SJSA1 (cell line): ENCODE measurements around the gene UVRAG. TPM values are rescaled to one million over a fixed set of nuclear protein-coding genes. Genes with fewer than 3 reads are reported as not detected.
"Not testable (repeated sequence)": the region's sequence is repeated elsewhere in the genome, so short reads cannot be mapped to it uniquely, and the experiment has no call there.

Experiments
- DNase-seq, 2 experiments: peaks; one replicate each; pipeline ENCODE4 v3.0.0-alpha.2; 2015 to 2020; ENCODE audit warnings: low spot score in 2 of 2, low read depth in 1 of 2
- H3K27ac ChIP-seq: fragments of 250-450 bp; sonication (Bioruptor Pico); 2 replicates; pipeline ENCODE4 v1.5.1; 2020; ENCODE audit warnings: mild to moderate bottlenecking, moderate library complexity
- H3K27me3 ChIP-seq: fragments of 250-450 bp; sonication (Bioruptor Pico); replicated peaks from 2 replicates; pipeline ENCODE4 v1.5.1; 2020; ENCODE audit warnings: mild to moderate bottlenecking, moderate library complexity
- H3K36me3 ChIP-seq: fragments of 250-450 bp; sonication (Bioruptor Pico); 2 replicates; pipeline ENCODE4 v1.5.1; 2020; ENCODE audit warnings: mild to moderate bottlenecking
- H3K4me1 ChIP-seq: fragments of 250-450 bp; sonication (Bioruptor Pico); replicated peaks from 2 replicates; pipeline ENCODE4 v1.6.1; 2021; ENCODE audit warnings: mild to moderate bottlenecking
- H3K4me3 ChIP-seq: fragments of 250-450 bp; sonication (Bioruptor Pico); 2 replicates; pipeline ENCODE4 v1.5.1; 2020; ENCODE audit warnings: mild to moderate bottlenecking
- H3K9me3 ChIP-seq: fragments of 250-450 bp; sonication (Bioruptor Pico); replicated peaks from 2 replicates; pipeline ENCODE4 v1.5.1; 2020; ENCODE audit warnings: mild to moderate bottlenecking
- total RNA-seq: library from RNA; depleted of rRNA; stranded (reverse); fragments of >200 nt; shearing (Covaris generic); gene quantifications from 2 replicates; pipeline ENCODE4 v1.2.3, GENCODE V29; 2014

The UVRAG gene
- total RNA-seq, 1 experiment from 2014 or later, result 7.7 TPM

- Histone ChIP-seq H3K27me3 (no peaks in the 10 kb centered on the region), H3K27ac (no peak overlapping the region), H3K4me1 (no peaks in the 10 kb centered on the region), H3K36me3 (no peaks in the 10 kb centered on the region), H3K9me3 (no peaks in the 10 kb centered on the region), H3K4me3 (no peak overlapping the region)
- no peak for DNase-seq
Observed at GRCh38 chr11:75826461-75827230, 11.6 kb downstream of the UVRAG start.

DNA sequence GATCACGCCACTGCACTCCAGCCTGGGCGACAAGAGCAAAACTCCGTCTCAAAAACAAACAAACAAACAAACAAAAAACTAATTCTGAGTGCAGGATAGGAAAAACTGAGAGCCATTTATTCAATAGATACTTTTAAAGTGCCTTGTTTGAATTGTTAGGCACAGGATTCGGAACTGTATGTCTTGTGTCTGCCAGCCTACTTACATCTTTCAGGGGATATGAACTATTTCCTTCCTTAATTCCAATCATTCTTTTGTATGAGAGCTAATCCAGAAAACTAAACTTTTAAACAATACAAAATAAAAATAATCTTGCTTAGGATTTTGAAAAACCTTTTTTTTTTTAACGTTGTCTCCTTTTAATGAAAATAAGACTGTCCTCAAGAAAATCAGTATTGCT, 12.6 kb downstream of the UVRAG start:
- no peaks in the 10 kb centered on the region for H3K9me3 ChIP-seq
- no peak overlapping the region for H3K4me3 ChIP-seq
- H3K4me1 ChIP-seq, result no peaks in the 10 kb centered on the region
- H3K36me3 ChIP-seq, result no peaks in the 10 kb centered on the region
- no peak for DNase-seq
- H3K27me3 ChIP-seq, result no peaks in the 10 kb centered on the region
- no peak overlapping the region for H3K27ac ChIP-seq

DNA sequence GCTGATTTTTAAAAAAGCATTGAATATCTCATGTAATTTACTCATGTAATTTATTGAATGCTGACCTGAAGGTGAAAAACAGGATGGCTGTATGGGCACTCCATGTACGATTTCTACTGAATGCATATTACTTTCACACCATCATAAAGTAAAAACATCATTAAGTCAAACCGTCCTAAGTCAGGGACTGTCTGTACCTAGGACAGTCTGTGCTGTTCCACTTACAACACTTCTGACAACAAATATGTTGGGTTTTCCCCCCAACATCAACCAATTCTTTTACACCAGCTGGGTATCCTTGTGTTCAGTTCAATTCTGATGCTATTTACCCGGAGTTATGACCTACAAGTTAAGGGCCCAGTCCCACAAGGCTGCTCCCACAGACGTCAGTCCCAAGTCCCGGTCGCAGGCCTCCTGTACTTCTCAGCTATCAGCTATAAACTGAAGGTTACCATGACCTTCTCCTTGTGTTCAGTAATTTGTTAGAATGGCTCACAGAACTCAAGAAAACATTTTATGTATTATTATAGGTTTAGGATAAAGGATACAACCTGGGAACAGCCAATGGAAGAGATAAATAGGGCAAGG, 17.0 kb downstream of the UVRAG start:
- Histone ChIP-seq H3K9me3 (no peaks in the 10 kb centered on the region), H3K36me3 (no peaks in the 10 kb centered on the region), H3K4me3 (no peak overlapping the region), H3K4me1 (no peaks in the 10 kb centered on the region), H3K27me3 (no peaks in the 10 kb centered on the region), H3K27ac (no peak overlapping the region)
- DNase-seq, result no peak

GRCh38 chr11:75834728-75835127, 19.7 kb downstream of the UVRAG start:
- Histone ChIP-seq H3K9me3 (no peaks in the 10 kb centered on the region), H3K27ac (no peak overlapping the region), H3K4me1 (no peaks in the 10 kb centered on the region), H3K27me3 (no peaks in the 10 kb centered on the region), H3K36me3 (no peaks in the 10 kb centered on the region), H3K4me3 (no peak overlapping the region)
- no peak for DNase-seq

- Histone ChIP-seq H3K4me3 (no peak overlapping the region), H3K9me3 (no peaks in the 10 kb centered on the region), H3K4me1 (no peaks in the 10 kb centered on the region), H3K27ac (no peak overlapping the region), H3K27me3 (no peaks in the 10 kb centered on the region), H3K36me3 (no peaks in the 10 kb centered on the region)
- DNase-seq, result no peak
Observed at GRCh38 chr11:75836417-75836816, 21.4 kb downstream of the UVRAG start.

- no peak overlapping the region for H3K27ac ChIP-seq
- no peaks in the 10 kb centered on the region for H3K27me3 ChIP-seq
- DNase-seq, result no peak
- H3K9me3 ChIP-seq, result no peaks in the 10 kb centered on the region
- H3K4me3 ChIP-seq, result no peak overlapping the region
- H3K4me1 ChIP-seq, result no peaks in the 10 kb centered on the region
- H3K36me3 ChIP-seq, result no peaks in the 10 kb centered on the region
Observed at GRCh38 chr11:75839851-75840250, 24.8 kb downstream of the UVRAG start.

DNA sequence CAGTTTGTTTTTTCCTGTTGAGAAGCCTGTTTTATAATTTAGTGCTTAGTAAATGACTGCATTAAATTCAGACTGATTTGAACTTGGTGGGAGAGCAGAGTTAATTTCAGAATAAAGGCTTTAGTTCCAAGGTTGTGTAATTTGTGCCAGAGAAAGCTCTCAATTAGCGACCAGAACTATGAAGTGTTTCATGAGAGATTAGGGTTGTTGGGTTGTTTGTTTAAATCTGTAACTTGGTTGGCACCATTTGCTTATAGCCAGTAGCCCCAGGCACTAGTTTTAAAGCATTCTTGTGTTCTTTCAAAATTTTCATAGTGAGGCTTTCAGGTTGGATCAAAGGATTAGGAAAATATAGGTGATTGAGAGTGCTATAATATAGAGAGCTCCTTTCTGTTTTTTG, 25.5 kb downstream of the UVRAG start:
- Histone ChIP-seq H3K4me3 (no peak overlapping the region), H3K27ac (no peak overlapping the region), H3K36me3 (no peaks in the 10 kb centered on the region), H3K4me1 (no peaks in the 10 kb centered on the region), H3K9me3 (no peaks in the 10 kb centered on the region), H3K27me3 (no peaks in the 10 kb centered on the region)
- no peak for DNase-seq

DNA sequence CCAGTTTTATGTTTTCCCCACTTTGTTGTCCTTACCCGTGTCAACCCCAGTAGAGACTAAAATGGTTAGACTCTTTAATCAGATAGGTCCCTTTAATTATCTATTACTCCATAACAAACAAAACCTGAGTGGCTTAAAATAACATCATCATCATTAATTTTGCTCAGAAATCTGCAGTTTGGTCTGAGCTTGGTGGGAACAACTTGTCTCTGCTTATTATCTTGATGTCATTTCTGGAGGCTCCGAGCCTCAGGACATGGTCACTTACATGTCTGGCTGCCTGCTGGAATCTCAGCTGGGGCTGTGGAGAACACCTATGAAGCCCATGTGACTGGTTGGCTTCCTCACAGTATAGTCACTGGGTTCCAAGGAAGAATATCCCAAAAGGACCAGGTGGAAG, 26.7 kb downstream of the UVRAG start:
- H3K4me1 ChIP-seq, result no peaks in the 10 kb centered on the region
- no peak overlapping the region for H3K4me3 ChIP-seq
- H3K36me3 ChIP-seq, result no peaks in the 10 kb centered on the region
- H3K27ac ChIP-seq, result no peak overlapping the region
- no peaks in the 10 kb centered on the region for H3K9me3 ChIP-seq
- no peaks in the 10 kb centered on the region for H3K27me3 ChIP-seq
- no peak for DNase-seq

DNA sequence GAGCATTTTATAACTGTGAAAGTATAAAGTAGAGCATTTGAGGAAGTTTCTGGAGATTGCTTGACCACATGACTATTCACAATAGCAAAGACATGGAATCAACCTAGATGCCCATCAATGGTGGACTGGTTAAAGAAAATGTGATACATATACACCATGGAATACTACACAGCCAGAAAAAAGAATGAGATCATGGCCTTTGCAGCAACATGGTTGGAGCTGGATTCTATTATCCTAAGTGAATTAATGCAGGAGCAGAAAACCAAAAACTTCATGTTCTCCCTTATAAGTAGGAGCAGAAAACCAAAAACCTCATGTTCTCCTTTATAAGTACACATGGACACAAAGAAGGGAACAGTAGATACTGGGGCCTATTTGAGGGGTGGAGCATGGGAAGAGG, 30.3 kb downstream of the UVRAG start:
- Histone ChIP-seq H3K36me3 (no peaks in the 10 kb centered on the region), H3K4me3 (no peak overlapping the region), H3K9me3 (no peaks in the 10 kb centered on the region), H3K27ac (no peak overlapping the region), H3K27me3 (no peaks in the 10 kb centered on the region), H3K4me1 (no peaks in the 10 kb centered on the region)
- DNase-seq, result no peak

- Histone ChIP-seq H3K27me3 (no peaks in the 10 kb centered on the region), H3K9me3 (no peaks in the 10 kb centered on the region), H3K36me3 (no peaks in the 10 kb centered on the region), H3K27ac (no peak overlapping the region), H3K4me1 (no peaks in the 10 kb centered on the region), H3K4me3 (no peak overlapping the region)
- no peak for DNase-seq
Observed at GRCh38 chr11:75849894-75850293, 34.9 kb downstream of the UVRAG start.

- H3K9me3 ChIP-seq, result no peaks in the 10 kb centered on the region
- no peaks in the 10 kb centered on the region for H3K4me1 ChIP-seq
- H3K27me3 ChIP-seq, result no peaks in the 10 kb centered on the region
Observed at GRCh38 chr11:75850787-75851186, 35.8 kb downstream of the UVRAG start.

GRCh38 chr11:75851203-75851602, 36.2 kb downstream of the UVRAG start:
- Histone ChIP-seq H3K36me3 (no peaks in the 10 kb centered on the region), H3K9me3 (no peaks in the 10 kb centered on the region), H3K27me3 (no peaks in the 10 kb centered on the region), H3K4me1 (no peaks in the 10 kb centered on the region), H3K4me3 (no peak overlapping the region), H3K27ac (no peak overlapping the region)
- DNase-seq, result no peak

More at GRCh38 chr11:75850787-75851186, 35.8 kb downstream of the UVRAG start:
- Histone ChIP-seq H3K27ac (no peak overlapping the region), H3K36me3 (no peaks in the 10 kb centered on the region), H3K4me3 (no peak overlapping the region)
- no peak for DNase-seq

GRCh38 chr11:75852406-75853017, 37.5 kb downstream of the UVRAG start:
- DNase-seq, result no peak
- Histone ChIP-seq H3K9me3 (no peaks in the 10 kb centered on the region), H3K27me3 (no peaks in the 10 kb centered on the region), H3K27ac (no peak overlapping the region), H3K4me3 (no peak overlapping the region), H3K4me1 (no peaks in the 10 kb centered on the region), H3K36me3 (no peaks in the 10 kb centered on the region)

DNA sequence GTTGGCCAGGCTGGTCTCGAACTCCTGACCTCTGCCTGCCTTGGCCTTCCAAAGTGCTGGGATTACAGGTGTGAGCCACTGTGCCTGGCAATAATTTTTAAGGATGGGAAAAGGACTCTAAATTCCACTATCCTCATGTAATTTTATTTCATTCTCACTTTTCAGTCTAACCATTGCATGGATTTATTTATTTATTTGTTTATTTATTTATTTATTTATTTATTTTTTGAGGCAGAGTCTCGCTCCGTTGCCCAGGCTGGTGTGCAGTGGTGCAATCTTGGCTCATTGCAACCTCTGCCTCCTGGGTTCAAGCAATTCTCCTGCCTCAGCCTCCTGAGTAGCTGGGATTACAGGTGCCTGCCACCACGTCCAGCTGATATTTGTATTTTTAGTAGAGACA, 38.6 kb downstream of the UVRAG start:
- not testable (repeated sequence) for H3K9me3 ChIP-seq, H3K27me3 ChIP-seq, H3K36me3 ChIP-seq, H3K27ac ChIP-seq, H3K4me3 ChIP-seq, DNase-seq, H3K4me1 ChIP-seq
